Karpas-422 (cell line): ENCODE data around the gene PKP3. TPM values are rescaled to one million over a fixed set of nuclear protein-coding genes. Genes with fewer than 3 reads are reported as not detected.
A peak's percentile ranks its signal among the peaks of the same experiment; 100 is the strongest.

Source experiments
- DNase-seq: peaks from one replicate; pipeline ENCODE4 v3.0.0-alpha.2; 2015
- H2AFZ ChIP-seq: fragments of 200-600 bp; sonication (generic); 2 replicates; pipeline ENCODE4 v1.6.1; 2014; ENCODE audit warnings: antibody characterized with exemption, low read length, mixed read lengths
- H3K27ac ChIP-seq: fragments of 200-600 bp; sonication (generic); 2 replicates; pipeline ENCODE4 v1.5.1; 2014; ENCODE audit warnings: mild to moderate bottlenecking, low read length, moderate library complexity
- H3K27me3 ChIP-seq: fragments of 200-600 bp; sonication (generic); 2 replicates; pipeline ENCODE4 v1.6.1; 2014; ENCODE audit warnings: low read length, mixed read lengths
- H3K36me3 ChIP-seq: fragments of 200-600 bp; sonication (generic); 2 replicates; pipeline ENCODE4 v1.6.1; 2014; ENCODE audit warnings: low read length, mixed read lengths; ENCODE audit not compliant: insufficient read depth
- H3K4me1 ChIP-seq: fragments of 200-600 bp; sonication (generic); 2 replicates; pipeline ENCODE4 v1.6.1; 2014; ENCODE audit warnings: mild to moderate bottlenecking, low read length, mixed read lengths
- H3K4me2 ChIP-seq: fragments of 200-600 bp; sonication (generic); 2 replicates; pipeline ENCODE4 v1.6.1; 2014; ENCODE audit warnings: low read length, low read depth, mild to moderate bottlenecking; ENCODE audit not compliant: poor library complexity, severe bottlenecking
- H3K4me3 ChIP-seq: fragments of 200-600 bp; sonication (generic); 2 replicates; pipeline ENCODE4 v1.5.1; 2014; ENCODE audit warnings: mild to moderate bottlenecking, antibody characterized with exemption, low read length, mixed read lengths
- H3K79me2 ChIP-seq: fragments of 200-600 bp; sonication (generic); 2 replicates; pipeline ENCODE4 v1.6.1; 2014; ENCODE audit warnings: mild to moderate bottlenecking, low read length, mixed read lengths
- H3K9ac ChIP-seq: fragments of 200-600 bp; sonication (generic); 2 replicates; pipeline ENCODE4 v1.6.0; 2014; ENCODE audit warnings: low read length
- H3K9me2 ChIP-seq: fragments of 200-600 bp; sonication (generic), shearing (Covaris generic); replicated peaks from 2 replicates; pipeline ENCODE4 v1.6.0; 2014; ENCODE audit warnings: mild to moderate bottlenecking, low read length, moderate library complexity; ENCODE audit not compliant: insufficient read depth
- H3K9me3 ChIP-seq: fragments of 300-700, 200-600 bp; sonication (generic); 2 replicates; pipeline ENCODE4 v1.6.1; 2014; ENCODE audit warnings: low read length, mixed read lengths
- H4K20me1 ChIP-seq: fragments of 200-600 bp; sonication (generic); 2 replicates; pipeline ENCODE4 v1.6.1; 2014; ENCODE audit warnings: mild to moderate bottlenecking, antibody characterized with exemption, low read length, low read depth; ENCODE audit not compliant: insufficient read depth
- total RNA-seq: library from RNA; depleted of rRNA; stranded (reverse); fragments of >200 nt; shearing (Covaris generic); gene quantifications from 2 replicates; pipeline ENCODE4 v1.2.3, GENCODE V29; 2014; ENCODE audit warnings: low replicate concordance

Gene PKP3
- total RNA-seq, 1 experiment from 2014 or later: not detected

DNA sequence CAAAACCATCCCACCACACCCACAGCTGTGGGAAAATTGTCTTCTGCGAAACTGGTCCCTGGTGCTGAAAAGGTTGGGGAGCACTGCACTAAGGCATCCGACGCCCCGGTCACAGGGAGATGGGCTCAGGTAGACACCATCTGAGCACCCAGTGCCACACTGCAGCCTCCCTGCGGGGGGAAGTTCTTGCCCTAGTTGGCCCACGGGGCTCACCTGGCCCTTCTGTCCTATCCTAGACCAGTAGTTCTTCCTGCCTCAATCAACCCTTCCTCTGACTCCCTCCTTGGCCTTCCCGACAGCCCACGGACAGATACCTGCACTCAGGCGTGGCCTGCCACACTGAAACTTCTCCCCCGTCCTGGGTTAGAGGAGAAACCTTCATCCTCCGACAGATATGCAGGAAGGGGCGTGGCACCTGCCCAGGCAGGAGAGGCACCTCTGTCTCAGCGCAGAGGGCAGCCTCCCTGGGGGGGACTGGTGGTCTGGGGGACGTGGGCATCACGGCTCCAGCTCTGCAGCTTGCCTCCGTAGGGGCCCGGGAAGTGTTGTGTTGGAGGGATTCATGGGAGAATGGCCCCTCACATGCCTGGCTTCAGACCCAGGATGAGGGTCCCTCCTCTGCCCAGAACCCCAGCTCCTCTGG, 43.3 kb downstream of the PKP3 start:
- no peaks in the 10 kb centered on the region for H3K9me3 ChIP-seq
- H3K4me1 ChIP-seq: no peaks in the 10 kb centered on the region
- no peak overlapping the region for H3K9ac ChIP-seq
- no peak overlapping the region for H3K4me3 ChIP-seq
- no peaks in the 10 kb centered on the region for H3K27me3 ChIP-seq
- no peak overlapping the region for H2AFZ ChIP-seq
- no peaks in the 10 kb centered on the region for H4K20me1 ChIP-seq
- no peaks in the 10 kb centered on the region for H3K79me2 ChIP-seq
- no peak overlapping the region for H3K27ac ChIP-seq
- H3K9me2 ChIP-seq: no peaks in the 10 kb centered on the region
- no peak for DNase-seq
- no peaks in the 10 kb centered on the region for H3K36me3 ChIP-seq
- no peak overlapping the region for H3K4me2 ChIP-seq

- DNase-seq: no peak
- no peak overlapping the region for H2AFZ ChIP-seq
- H3K9ac ChIP-seq: no peak overlapping the region
- H3K9me3 ChIP-seq: no peaks in the 10 kb centered on the region
- H3K9me2 ChIP-seq: no peaks in the 10 kb centered on the region
- H3K4me1 ChIP-seq: no peaks in the 10 kb centered on the region
- H3K79me2 ChIP-seq: no peaks in the 10 kb centered on the region
- no peak overlapping the region for H3K4me2 ChIP-seq
- H4K20me1 ChIP-seq: no peaks in the 10 kb centered on the region
- no peaks in the 10 kb centered on the region for H3K27me3 ChIP-seq
- no peak overlapping the region for H3K4me3 ChIP-seq
- H3K27ac ChIP-seq: no peak overlapping the region
- H3K36me3 ChIP-seq: no peaks in the 10 kb centered on the region
Measured at GRCh38 chr11:438101-438844, 44.3 kb downstream of the PKP3 start.

DNA sequence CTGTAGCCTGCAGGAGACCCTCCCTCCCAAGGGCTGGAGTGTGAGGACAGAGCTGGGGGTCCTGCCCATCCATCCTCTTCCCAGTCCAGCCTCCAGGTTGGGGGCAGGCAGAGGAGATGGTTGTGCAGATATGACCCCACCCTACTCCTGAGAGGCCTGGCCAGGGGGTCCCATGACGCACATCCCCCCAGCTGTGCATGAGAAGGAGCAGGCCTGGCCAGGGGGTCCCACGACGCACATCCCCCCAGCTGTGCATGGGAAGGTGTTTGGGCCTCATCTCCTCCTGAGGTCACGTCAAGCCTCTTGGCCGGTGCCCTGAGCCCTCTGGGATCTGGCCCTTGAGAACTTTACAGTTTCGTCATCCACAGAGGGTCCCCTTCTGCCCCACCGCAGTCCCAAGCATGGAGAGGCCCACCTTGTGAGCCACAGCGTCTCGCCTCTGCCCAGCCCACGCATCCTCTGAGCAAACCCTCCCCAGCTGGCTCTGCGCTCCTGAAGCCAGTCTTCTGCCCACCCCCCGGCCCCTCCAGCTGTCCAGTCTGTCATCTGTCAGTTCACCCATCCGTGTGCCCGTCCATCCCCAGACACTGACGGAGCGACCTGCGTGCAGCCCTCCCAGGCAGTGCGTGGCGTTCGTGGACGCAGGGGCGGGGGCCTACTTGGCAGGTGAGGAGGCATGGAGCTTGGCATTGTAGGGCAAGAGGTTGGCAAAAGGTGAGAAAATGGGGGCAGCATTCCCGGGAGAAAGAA, 45.5 kb downstream of the PKP3 start:
- no peak overlapping the region for H3K4me3 ChIP-seq
- H3K9me3 ChIP-seq: no peaks in the 10 kb centered on the region
- no peak overlapping the region for H3K9ac ChIP-seq
- H3K79me2 ChIP-seq: no peaks in the 10 kb centered on the region
- no peak overlapping the region for H3K27ac ChIP-seq
- H4K20me1 ChIP-seq: no peaks in the 10 kb centered on the region
- H3K4me1 ChIP-seq: no peaks in the 10 kb centered on the region
- no peak overlapping the region for H2AFZ ChIP-seq
- H3K4me2 ChIP-seq: no peak overlapping the region
- DNase-seq: no peak
- H3K36me3 ChIP-seq: no peaks in the 10 kb centered on the region
- no peaks in the 10 kb centered on the region for H3K9me2 ChIP-seq
- no peaks in the 10 kb centered on the region for H3K27me3 ChIP-seq

DNA sequence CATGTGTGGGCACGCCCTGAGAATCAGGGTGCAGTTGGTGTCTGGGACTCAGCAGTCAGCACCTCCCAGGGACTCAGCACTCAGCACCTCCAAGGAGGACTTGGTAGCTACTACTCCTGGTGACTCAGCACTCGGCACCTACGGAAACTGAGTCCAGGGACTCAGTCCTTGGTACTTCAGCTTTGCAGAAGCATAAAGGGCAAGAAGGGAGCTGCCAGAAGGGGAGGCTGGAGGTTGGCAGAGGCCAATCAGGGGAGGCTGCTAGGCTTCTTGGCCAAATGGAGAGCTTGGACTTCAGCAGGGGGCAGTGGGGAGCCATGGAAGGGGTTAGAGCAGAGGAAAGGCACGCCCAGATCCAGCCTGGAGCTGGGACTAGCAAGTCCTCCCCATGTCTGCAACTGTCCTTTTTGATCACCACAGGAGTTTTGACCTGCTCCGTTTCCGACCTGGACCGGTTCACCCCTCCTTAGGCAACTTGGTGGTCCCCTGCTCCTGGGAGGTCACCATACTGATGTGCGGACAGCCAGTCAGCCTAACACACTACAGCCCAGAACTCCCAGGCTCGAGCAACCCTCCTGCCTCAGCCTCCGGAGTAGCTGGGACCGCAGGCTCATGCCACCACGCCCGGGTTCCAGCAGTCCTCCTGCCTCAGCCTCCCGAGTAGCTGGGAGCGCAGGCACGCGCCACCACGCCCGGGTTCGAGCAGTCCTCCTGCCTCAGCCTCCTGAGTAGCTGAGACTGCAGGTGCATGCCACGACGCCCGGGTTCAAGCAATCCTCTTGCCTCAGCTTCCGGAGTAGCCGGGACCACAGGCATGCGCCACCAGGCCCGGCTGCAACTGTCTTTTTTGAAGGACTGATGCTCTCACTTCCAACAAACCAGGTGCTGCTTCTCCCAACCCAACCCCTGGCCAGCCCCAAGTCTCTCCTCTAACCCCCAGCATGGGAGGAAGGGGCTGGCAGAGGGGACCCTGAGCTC, 46.3 kb downstream of the PKP3 start:
- no peak overlapping the region for H3K4me3 ChIP-seq
- no peaks in the 10 kb centered on the region for H3K9me2 ChIP-seq
- no peaks in the 10 kb centered on the region for H3K36me3 ChIP-seq
- H3K4me1 ChIP-seq: no peaks in the 10 kb centered on the region
- H3K9ac ChIP-seq: no peak overlapping the region
- H3K27me3 ChIP-seq: no peaks in the 10 kb centered on the region
- H3K27ac ChIP-seq: no peak overlapping the region
- no peaks in the 10 kb centered on the region for H3K79me2 ChIP-seq
- no peaks in the 10 kb centered on the region for H4K20me1 ChIP-seq
- H2AFZ ChIP-seq: no peak overlapping the region
- no peaks in the 10 kb centered on the region for H3K9me3 ChIP-seq
- DNase-seq: peak; percentile 51
- H3K4me2 ChIP-seq: no peak overlapping the region

DNA sequence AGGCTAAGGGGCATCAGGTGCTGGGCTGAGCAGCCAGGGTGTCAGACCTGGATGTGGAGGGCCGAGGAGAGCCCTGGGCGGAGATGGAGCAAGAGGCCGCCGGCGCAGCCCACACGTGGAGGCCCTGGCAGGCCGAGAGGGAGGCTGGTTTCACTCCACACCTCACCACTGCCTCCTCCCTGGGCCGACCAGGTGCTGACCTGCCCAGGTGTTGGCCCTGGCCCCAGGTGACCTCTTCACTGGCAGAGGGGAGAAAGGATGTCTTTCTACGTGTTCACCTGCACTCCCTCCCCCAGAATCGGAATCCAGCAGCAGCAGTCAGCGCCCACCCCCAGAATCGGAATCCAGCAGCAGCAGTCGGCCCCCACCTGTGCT, 47.0 kb downstream of the PKP3 start:
- Histone ChIP-seq H3K9me3 (no peaks in the 10 kb centered on the region), H3K4me3 (no peak overlapping the region), H3K4me2 (no peak overlapping the region), H3K9ac (no peak overlapping the region), H3K4me1 (no peaks in the 10 kb centered on the region), H3K27ac (no peak overlapping the region), H2AFZ (no peak overlapping the region), H4K20me1 (no peaks in the 10 kb centered on the region), H3K79me2 (no peaks in the 10 kb centered on the region), H3K36me3 (no peaks in the 10 kb centered on the region), H3K27me3 (no peaks in the 10 kb centered on the region), H3K9me2 (no peaks in the 10 kb centered on the region)
- DNase-seq: no peak

GRCh38 chr11:441418-442274, 47.6 kb downstream of the PKP3 start, which contains the start of gene ANO9:
Gene ANO9 (minus strand): TSS chr11:442011. CDS start chr11:441926, 85 bp downstream.
- Histone ChIP-seq H4K20me1 (no peaks in the 10 kb centered on the region), H3K27ac (no peak within 1 kb of the TSS), H3K9me3 (no peaks in the 10 kb centered on the region), H2AFZ (no peak within 1 kb of the TSS), H3K4me3 (peak within 1 kb of the TSS; percentile 38; the same call in 1 of the 2 replicates), H3K4me2 (peak within 1 kb of the TSS; percentile 38), H3K4me1 (no peaks in the 10 kb centered on the region), H3K79me2 (no peaks in the 10 kb centered on the region), H3K27me3 (no peaks in the 10 kb centered on the region), H3K9ac (peak within 1 kb of the TSS; percentile 43; the same call in 1 of the 2 replicates), H3K36me3 (no peaks in the 10 kb centered on the region), H3K9me2 (no peaks in the 10 kb centered on the region)
- peak; percentile 56 for DNase-seq

- H3K4me2 ChIP-seq: no peak overlapping the region
- no peak overlapping the region for H2AFZ ChIP-seq
Measured at GRCh38 chr11:442611-443081, 48.6 kb downstream of the PKP3 start.

More at GRCh38 chr11:442611-443081, 48.6 kb downstream of the PKP3 start:
- Histone ChIP-seq H3K4me1 (peaks cover under 1% of the 10 kb centered on the region), H3K27ac (no peak overlapping the region), H4K20me1 (no peaks in the 10 kb centered on the region), H3K79me2 (no peaks in the 10 kb centered on the region), H3K9me2 (no peaks in the 10 kb centered on the region), H3K9me3 (no peaks in the 10 kb centered on the region), H3K36me3 (no peaks in the 10 kb centered on the region), H3K27me3 (no peaks in the 10 kb centered on the region), H3K4me3 (no peak overlapping the region), H3K9ac (no peak overlapping the region)
- no peak for DNase-seq
